Uterus (tissue), 4 donors: ENCODE data around the gene FHAD1. TPM values are rescaled to one million over a fixed set of nuclear protein-coding genes. Genes with fewer than 3 reads are reported as not detected.

Experiments
- DNase-seq, 2 donors: peaks; one replicate each; pipeline ENCODE4 v3.0.0-alpha.2; 2019 to 2020
- H3K27ac ChIP-seq, 2 donors: fragments of 200-600 bp; sonication (generic); 1 replicate in 1 of 2; 2 replicates in 1 of 2; pipeline ENCODE4 v1.5.1; 2016 to 2018
- H3K27me3 ChIP-seq, 2 donors: fragments of 200-600 bp; sonication (generic); one replicate each; pipeline ENCODE4 v1.5.1; 2018 to 2019; ENCODE audit warnings: control low read depth in 1 of 2
- H3K36me3 ChIP-seq, 2 donors: fragments of 200-600 bp; sonication (generic); one replicate each; pipeline ENCODE4 v1.5.1; 2019; ENCODE audit warnings: control low read depth in 1 of 2
- H3K4me1 ChIP-seq, 2 donors: fragments of 200-600 bp; sonication (generic); one replicate each; pipeline ENCODE4 v1.5.1; 2018 to 2019; ENCODE audit warnings: control low read depth in 1 of 2
- H3K4me3 ChIP-seq, 2 donors: fragments of 200-600 bp; sonication (generic); 1 replicate in 1 of 2; 2 replicates in 1 of 2; pipeline ENCODE4 v1.5.1; 2018 to 2019; ENCODE audit warnings: mild to moderate bottlenecking in 1 of 2
- H3K9me3 ChIP-seq, 2 donors: fragments of 200-600 bp; sonication (generic); one replicate each; pipeline ENCODE4 v1.5.1; 2019; ENCODE audit warnings: control low read depth in 1 of 2
- POLR2A ChIP-seq, 2 donors: fragments of 450-650 bp; IDR thresholded peaks; one replicate each; pipeline ENCODE4 v1.6.1; 2016; ENCODE audit warnings: antibody characterized with exemption in 2 of 2, mild to moderate bottlenecking in 1 of 2, moderate library complexity in 1 of 2
- intact Hi-C: fragments of 100-400 bp; cut with DNase I; formaldehyde crosslinking; loops from one replicate; pipeline ENCODE4 v1.15.1; 2023; ENCODE audit warnings: low total_unique reads
- total RNA-seq, 4 donors: library from RNA; depleted of rRNA in 3 of 4; stranded (reverse); fragments of >200 nt in 3 of 4; gene quantifications; one replicate each; pipeline versions ENCODE4 v1.1.0 to v1.2.4, GENCODE V29; 2014 to 2023
- TF ChIP-seq, protein P1 (sequence below), 4 experiments: fragments of 200-600 bp in 2 of 4; fragments of 450-650 bp in 2 of 4; sonication (generic) in 2 of 4; IDR thresholded peaks; one replicate each; pipeline ENCODE4 v1.5.1; 2016 to 2019; ENCODE audit warnings: antibody characterized with exemption in 4 of 4, mild to moderate bottlenecking in 2 of 4, moderate library complexity in 1 of 4
- donor health status: DM: yes; HTN: yes; CAD: no.

Gene FHAD1
- total RNA-seq, 4 donors from 2014 or later: 1.1 to 4.1 TPM; not detected in 2

- Histone ChIP-seq H3K9me3 (peaks cover 0 to 3% of the 10 kb centered on the region in 2 donors), H3K4me3 (no peak overlapping the region), H3K27me3 (no peaks in the 10 kb centered on the region), H3K36me3 (no peaks in the 10 kb centered on the region), H3K4me1 (no peaks in the 10 kb centered on the region), H3K27ac (no peak overlapping the region)
- TF ChIP-seq POLR2A (IDR thresholded peaks at IDR 0.05): no peak
- TF ChIP-seq, protein P1, sequence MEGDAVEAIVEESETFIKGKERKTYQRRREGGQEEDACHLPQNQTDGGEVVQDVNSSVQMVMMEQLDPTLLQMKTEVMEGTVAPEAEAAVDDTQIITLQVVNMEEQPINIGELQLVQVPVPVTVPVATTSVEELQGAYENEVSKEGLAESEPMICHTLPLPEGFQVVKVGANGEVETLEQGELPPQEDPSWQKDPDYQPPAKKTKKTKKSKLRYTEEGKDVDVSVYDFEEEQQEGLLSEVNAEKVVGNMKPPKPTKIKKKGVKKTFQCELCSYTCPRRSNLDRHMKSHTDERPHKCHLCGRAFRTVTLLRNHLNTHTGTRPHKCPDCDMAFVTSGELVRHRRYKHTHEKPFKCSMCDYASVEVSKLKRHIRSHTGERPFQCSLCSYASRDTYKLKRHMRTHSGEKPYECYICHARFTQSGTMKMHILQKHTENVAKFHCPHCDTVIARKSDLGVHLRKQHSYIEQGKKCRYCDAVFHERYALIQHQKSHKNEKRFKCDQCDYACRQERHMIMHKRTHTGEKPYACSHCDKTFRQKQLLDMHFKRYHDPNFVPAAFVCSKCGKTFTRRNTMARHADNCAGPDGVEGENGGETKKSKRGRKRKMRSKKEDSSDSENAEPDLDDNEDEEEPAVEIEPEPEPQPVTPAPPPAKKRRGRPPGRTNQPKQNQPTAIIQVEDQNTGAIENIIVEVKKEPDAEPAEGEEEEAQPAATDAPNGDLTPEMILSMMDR (IDR thresholded peaks at IDR 0.05): no peak
- DNase-seq: no peak
- intact Hi-C loops: no loop called here
Measured at GRCh38 chr1:15445390-15446122, 198.5 kb downstream of the FHAD1 start.

- H3K4me3 ChIP-seq: no peak overlapping the region
- H3K9me3 ChIP-seq: peaks cover 0 to 3% of the 10 kb centered on the region in 2 donors
- H3K36me3 ChIP-seq: no peaks in the 10 kb centered on the region
- DNase-seq: no peak
- intact Hi-C loops: no loop called here
- TF ChIP-seq POLR2A (IDR thresholded peaks at IDR 0.05): no peak
- TF ChIP-seq, protein P1 (IDR thresholded peaks at IDR 0.05): no peak
- no peaks in the 10 kb centered on the region for H3K27me3 ChIP-seq
- H3K27ac ChIP-seq: no peak overlapping the region
- no peaks in the 10 kb centered on the region for H3K4me1 ChIP-seq
Measured at GRCh38 chr1:15446212-15446611, 199.2 kb downstream of the FHAD1 start.

Other genes starting within 250 kb of the FHAD1 start
- 10 to 100 TPM in 1 of 4 donors, 1 to 10 TPM in 3; 1.3 to 45.0 (median 9.9) TPM for gene TMEM51, start 93.5 kb upstream of the FHAD1 start, total RNA-seq
- gene EFHD2, start 162.7 kb downstream of the FHAD1 start, total RNA-seq: 10 to 100 TPM; 12.1 to 32.5 (median 20.4) TPM
- gene CTRC, start 191.2 kb downstream of the FHAD1 start, total RNA-seq: 1 to 10 TPM in 1 of 4 donors, not detected in 3; 1.1 TPM
- not detected for gene CELA2A, start 209.5 kb downstream of the FHAD1 start, total RNA-seq
- gene CELA2B, start 228.9 kb downstream of the FHAD1 start, total RNA-seq: not detected